ENCODE data around the gene MAST2. TPM values are rescaled to one million over a fixed set of nuclear protein-coding genes. Genes with fewer than 3 reads are reported as not detected.

Gene MAST2
- total RNA-seq, 6 donors from 2014 or later = 16.0 to 77.8 (median 26.4) TPM

GRCh38 chr1:46030074-46030870 is 226.9 kb downstream of the MAST2 start:
- no peaks in the 10 kb centered on the region for H3K27me3 ChIP-seq
- 95 to 98% methylated on average over 6 to 18 of the region's 18 CpGs for WGBS, 2 donors
- DNase-seq (no peak), ATAC-seq (ENCODE audit: low FRiP score in 2 of 2) (no peak)
- TF ChIP-seq POLR2AphosphoS5 (IDR thresholded peaks at IDR 0.05) (no peak), POLR2A (IDR thresholded peaks at IDR 0.05) (no peak), EP300 (IDR thresholded peaks at IDR 0.05) (no peak)
- TF ChIP-seq, protein P1, sequence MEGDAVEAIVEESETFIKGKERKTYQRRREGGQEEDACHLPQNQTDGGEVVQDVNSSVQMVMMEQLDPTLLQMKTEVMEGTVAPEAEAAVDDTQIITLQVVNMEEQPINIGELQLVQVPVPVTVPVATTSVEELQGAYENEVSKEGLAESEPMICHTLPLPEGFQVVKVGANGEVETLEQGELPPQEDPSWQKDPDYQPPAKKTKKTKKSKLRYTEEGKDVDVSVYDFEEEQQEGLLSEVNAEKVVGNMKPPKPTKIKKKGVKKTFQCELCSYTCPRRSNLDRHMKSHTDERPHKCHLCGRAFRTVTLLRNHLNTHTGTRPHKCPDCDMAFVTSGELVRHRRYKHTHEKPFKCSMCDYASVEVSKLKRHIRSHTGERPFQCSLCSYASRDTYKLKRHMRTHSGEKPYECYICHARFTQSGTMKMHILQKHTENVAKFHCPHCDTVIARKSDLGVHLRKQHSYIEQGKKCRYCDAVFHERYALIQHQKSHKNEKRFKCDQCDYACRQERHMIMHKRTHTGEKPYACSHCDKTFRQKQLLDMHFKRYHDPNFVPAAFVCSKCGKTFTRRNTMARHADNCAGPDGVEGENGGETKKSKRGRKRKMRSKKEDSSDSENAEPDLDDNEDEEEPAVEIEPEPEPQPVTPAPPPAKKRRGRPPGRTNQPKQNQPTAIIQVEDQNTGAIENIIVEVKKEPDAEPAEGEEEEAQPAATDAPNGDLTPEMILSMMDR (IDR thresholded peaks at IDR 0.05) = no peak
- peaks cover 0 to 55% (median 19%) of the 10 kb centered on the region in 4 donors for H3K36me3 ChIP-seq
- H3K4me3 ChIP-seq = no peak overlapping the region
- no peaks in the 10 kb centered on the region for H3K9me3 ChIP-seq
- no peak overlapping the region for H3K27ac ChIP-seq
- peaks cover 0 to 2% (median 0%) of the 10 kb centered on the region in 4 donors for H3K4me1 ChIP-seq

GRCh38 chr1:46030876-46031660 is 227.7 kb downstream of the MAST2 start:
- Histone ChIP-seq H3K4me1 (peaks cover 0 to 2% (median 0%) of the 10 kb centered on the region in 4 donors), H3K4me3 (no peak overlapping the region), H3K36me3 (peaks cover 0 to 60% (median 22%) of the 10 kb centered on the region in 4 donors), H3K27me3 (no peaks in the 10 kb centered on the region), H3K27ac (peak overlapping the region in 1 of 4 donors; percentile 24), H3K9me3 (no peaks in the 10 kb centered on the region)
- DNase-seq (peak in 1 of 2 donors; percentile 55), ATAC-seq (ENCODE audit: low FRiP score in 2 of 2) (no peak)
- WGBS, 2 donors = 84 to 89% methylated on average over 5 to 23 of the region's 26 CpGs
- TF ChIP-seq POLR2A (IDR thresholded peaks at IDR 0.05) (no peak), POLR2AphosphoS5 (IDR thresholded peaks at IDR 0.05) (peak in 1 of 2 donors; percentile 4)

- no peak for ATAC-seq (ENCODE audit: low FRiP score in 2 of 2)
- Histone ChIP-seq H3K4me1 (peaks cover 6 to 24% (median 23%) of the 10 kb centered on the region in 4 donors), H3K36me3 (peaks cover 0 to 49% (median 17%) of the 10 kb centered on the region in 4 donors), H3K4me3 (no peak overlapping the region), H3K9me3 (no peaks in the 10 kb centered on the region), H3K27me3 (no peaks in the 10 kb centered on the region), H3K27ac (no peak overlapping the region)
- WGBS, 2 donors = 84 to 92% methylated on average over 20 to 26 of the region's 27 CpGs
- DNase-seq = peak; percentile 58 to 59
- TF ChIP-seq, protein P1 (IDR thresholded peaks at IDR 0.05) = no peak
- no peak for TF ChIP-seq EP300 (IDR thresholded peaks at IDR 0.05)
Observed at GRCh38 chr1:46034601-46035516, 231.4 kb downstream of the MAST2 start.

- WGBS, 2 donors = 25 to 31% methylated on average over 9 to 11 of the region's 11 CpGs
- ATAC-seq (ENCODE audit: low FRiP score in 2 of 2) (peak; percentile 81 to 89), DNase-seq (peak in 1 of 2 donors; percentile 85)
- peaks cover 0 to 42% (median 7%) of the 10 kb centered on the region in 4 donors for H3K36me3 ChIP-seq
- TF ChIP-seq POLR2A (IDR thresholded peaks at IDR 0.05) (no peak), EP300 (IDR thresholded peaks at IDR 0.05) (no peak), POLR2AphosphoS5 (IDR thresholded peaks at IDR 0.05) (peak in 1 of 2 donors; percentile 52)
- TF ChIP-seq, protein P1 (IDR thresholded peaks at IDR 0.05) = peak; percentile 94 to 97 (median 96)
- peak overlapping the region in 1 of 4 donors; percentile 27 for H3K27ac ChIP-seq
- no peaks in the 10 kb centered on the region for H3K9me3 ChIP-seq
- no peak overlapping the region for H3K4me3 ChIP-seq
- no peaks in the 10 kb centered on the region for H3K27me3 ChIP-seq
- peaks cover 19 to 40% (median 32%) of the 10 kb centered on the region in 4 donors for H3K4me1 ChIP-seq
Observed at GRCh38 chr1:46036894-46037839, 233.8 kb downstream of the MAST2 start.

Measured in upper lobe of left lung (tissue), 6 donors.